GOT3 (cell line): Measurements from ENCODE around the gene UVSSA.

Source experiments
- DNase-seq: peaks from one replicate; lab custom pipeline; 2025; ENCODE audit warnings: mixed read lengths; lab: John Stamatoyannopoulos, UW

The UVSSA gene

GRCh38 chr4:1396806-1397455 lies 49.9 kb downstream of the UVSSA start:
- no peak for DNase-seq

GRCh38 chr4:1398681-1399507 lies 51.9 kb downstream of the UVSSA start:
- DNase-seq: no peak

GRCh38 chr4:1399508-1400190 lies 52.6 kb downstream of the UVSSA start:
- no peak for DNase-seq

GRCh38 chr4:1400191-1400805 lies 53.3 kb downstream of the UVSSA start:
- no peak for DNase-seq

- DNase-seq: no peak
Measured at GRCh38 chr4:1400831-1401408, 53.9 kb downstream of the UVSSA start.

GRCh38 chr4:1401409-1402020 lies 54.5 kb downstream of the UVSSA start:
- no peak for DNase-seq

- no peak for DNase-seq
Measured at GRCh38 chr4:1402021-1402515, 55.1 kb downstream of the UVSSA start.

GRCh38 chr4:1402516-1403091 lies 55.6 kb downstream of the UVSSA start:
- DNase-seq: no peak

GRCh38 chr4:1403177-1403583 lies 56.2 kb downstream of the UVSSA start:
- no peak for DNase-seq

- no peak for DNase-seq
Measured at GRCh38 chr4:1403591-1404572, 56.9 kb downstream of the UVSSA start.

GRCh38 chr4:1404573-1405253 lies 57.7 kb downstream of the UVSSA start:
- DNase-seq: no peak

GRCh38 chr4:1405254-1405635 lies 58.2 kb downstream of the UVSSA start:
- no peak for DNase-seq

- DNase-seq: no peak
Measured at GRCh38 chr4:1405636-1406393, 58.8 kb downstream of the UVSSA start.

GRCh38 chr4:1406394-1406980 lies 59.5 kb downstream of the UVSSA start, which contains the start of gene NKX1-1:
TSS of gene NKX1-1 (minus strand) at chr4:1406442. CDS start at chr4:1406442, 0 bp downstream.
- DNase-seq: no peak

GRCh38 chr4:1406981-1407656 lies 60.1 kb downstream of the UVSSA start:
- DNase-seq: no peak

GRCh38 chr4:1407657-1408333 lies 60.8 kb downstream of the UVSSA start:
- no peak for DNase-seq

GRCh38 chr4:1408418-1408817 lies 61.4 kb downstream of the UVSSA start:
- DNase-seq: no peak
